IPS DF 6.9 (cell line): Measurements from ENCODE around the gene CELF1.
"Not testable (repeated sequence)": the region's sequence is repeated elsewhere in the genome, so short reads cannot be mapped to it uniquely, and the experiment has no call there.

Source experiments
- DNase-seq: peaks from one replicate; pipeline ENCODE4 v3.0.0-alpha.2; 2013; ENCODE audit warnings: low read depth, low spot score
- H3K27ac ChIP-seq: one replicate; pipeline ENCODE4 v1.5.1; 2013; ENCODE audit warnings: low read length, control low read depth
- H3K27me3 ChIP-seq: 2 replicates; pipeline ENCODE4 v1.6.1; 2013; ENCODE audit warnings: mild to moderate bottlenecking, low read length; ENCODE audit not compliant: control insufficient read depth, insufficient read depth
- H3K36me3 ChIP-seq: 2 replicates; pipeline ENCODE4 v1.6.1; 2013; ENCODE audit warnings: low read length; ENCODE audit not compliant: control insufficient read depth, insufficient read depth
- H3K4me1 ChIP-seq: 2 replicates; pipeline ENCODE4 v1.6.1; 2013; ENCODE audit warnings: low read length; ENCODE audit not compliant: control insufficient read depth, insufficient read depth
- H3K4me3 ChIP-seq: 2 replicates; pipeline ENCODE4 v1.5.1; 2013; ENCODE audit warnings: mild to moderate bottlenecking, low read length
- H3K9me3 ChIP-seq: 2 replicates; pipeline ENCODE4 v1.6.1; 2013; ENCODE audit warnings: low read length, inconsistent platforms; ENCODE audit not compliant: control insufficient read depth, insufficient read depth
- WGBS: extraction: QIAGEN DNeasy Blood & Tissue Kit; methylation state at CpG from one replicate; pipeline ENCODE4 v1.1.7; 2013; ENCODE audit warnings: mixed read lengths, missing lambda C conversion rate; ENCODE audit not compliant: insufficient read length, insufficient coverage; 5-methylcytosine and 5-hydroxymethylcytosine counted together

CELF1 gene

DNA sequence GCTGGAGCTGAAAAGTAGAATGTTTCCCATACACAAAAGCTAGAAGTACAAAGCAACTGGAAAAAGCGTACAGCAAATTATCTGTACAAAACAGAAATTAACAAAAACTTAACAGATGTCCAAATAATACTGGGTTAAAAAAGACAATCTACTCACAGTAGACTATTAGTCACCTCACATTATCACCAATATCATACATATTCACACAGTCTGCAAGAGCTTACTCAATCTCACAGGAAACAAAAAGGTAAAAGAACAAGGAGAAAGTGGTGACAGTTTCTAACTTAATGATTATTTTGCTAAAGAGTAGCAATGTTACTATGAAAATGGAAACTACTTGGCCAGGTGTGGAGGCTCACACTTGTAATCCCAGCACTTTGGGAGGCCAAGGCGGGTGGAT is 11.9 kb downstream of the CELF1 start:
- no CpG with 5 or more reads among the region's 2 CpGs for WGBS
- Histone ChIP-seq H3K27ac (no peak overlapping the region), H3K4me3 (no peak overlapping the region), H3K36me3 (no peaks in the 10 kb centered on the region), H3K9me3 (no peaks in the 10 kb centered on the region), H3K4me1 (no peaks in the 10 kb centered on the region), H3K27me3 (no peaks in the 10 kb centered on the region)
- DNase-seq, result no peak

DNA sequence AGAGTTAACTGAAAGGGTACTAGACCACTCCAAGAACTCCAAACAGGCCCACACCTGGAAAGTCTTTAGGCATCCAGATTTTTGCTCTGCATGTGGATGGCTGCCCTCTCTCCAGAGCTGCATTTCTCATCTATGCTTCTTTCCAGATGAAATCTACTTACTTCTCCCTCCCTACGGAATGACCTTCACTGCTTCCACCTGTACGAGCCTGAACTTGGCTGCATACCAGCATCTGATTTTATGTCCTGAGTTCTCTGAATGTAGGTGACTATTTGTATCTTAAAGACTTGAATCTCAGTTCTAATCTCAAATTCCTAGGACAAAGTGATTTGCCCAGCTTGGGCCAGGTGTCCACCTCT is 13.3 kb downstream of the CELF1 start:
- H3K4me3 ChIP-seq, result no peak overlapping the region
- no peak for DNase-seq

DNA sequence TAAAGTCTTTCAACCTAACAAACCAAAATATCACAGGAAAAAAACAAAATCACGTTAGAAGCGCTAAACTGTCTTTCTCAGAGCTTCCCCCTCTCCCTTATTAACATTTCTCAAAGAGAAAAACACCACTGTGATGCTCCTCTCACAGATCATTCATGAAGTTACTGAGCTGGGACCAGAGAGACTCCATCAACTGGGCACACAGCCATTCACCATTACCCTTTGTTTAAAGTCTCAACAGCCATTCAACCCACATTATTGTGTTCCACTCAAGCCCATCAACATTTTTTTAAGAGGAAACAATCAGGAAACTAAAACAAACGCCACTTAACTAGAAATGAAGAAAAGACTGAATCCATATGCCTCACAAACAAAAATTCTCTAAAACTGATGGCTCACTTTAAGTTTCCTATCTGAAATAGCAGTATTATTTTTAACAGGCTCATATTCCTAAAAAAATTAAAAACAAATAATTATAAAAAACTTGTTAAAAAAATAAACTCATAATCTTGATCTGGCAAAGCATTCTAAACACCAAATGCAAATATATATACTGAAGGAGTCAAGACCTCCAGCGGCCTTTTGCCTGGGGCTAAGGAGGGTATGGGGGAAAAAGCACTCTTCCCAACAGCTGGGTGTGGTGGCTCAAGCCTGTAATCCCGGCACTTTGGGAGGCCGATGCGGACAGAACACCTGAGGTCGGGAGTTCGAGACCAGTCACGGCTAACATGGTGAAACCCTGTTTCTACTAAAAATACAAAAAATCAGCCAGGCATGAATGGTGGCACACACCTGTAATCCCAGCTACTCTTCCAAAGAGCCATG is 14.0 kb downstream of the CELF1 start:
- H3K4me3 ChIP-seq, result no peak overlapping the region
- H3K4me1 ChIP-seq, result no peaks in the 10 kb centered on the region
- DNase-seq, result no peak
- no peaks in the 10 kb centered on the region for H3K27me3 ChIP-seq
- no peaks in the 10 kb centered on the region for H3K36me3 ChIP-seq
- H3K27ac ChIP-seq, result no peak overlapping the region
- no peaks in the 10 kb centered on the region for H3K9me3 ChIP-seq
- no CpG with 5 or more reads among the region's 10 CpGs for WGBS

More for the DNA sequence above, 13.3 kb downstream of the CELF1 start:
- H3K36me3 ChIP-seq, result no peaks in the 10 kb centered on the region
- H3K27ac ChIP-seq, result no peak overlapping the region
- no CpG with 5 or more reads among the region's 2 CpGs for WGBS
- H3K4me1 ChIP-seq, result no peaks in the 10 kb centered on the region
- H3K9me3 ChIP-seq, result no peaks in the 10 kb centered on the region
- H3K27me3 ChIP-seq, result no peaks in the 10 kb centered on the region

DNA sequence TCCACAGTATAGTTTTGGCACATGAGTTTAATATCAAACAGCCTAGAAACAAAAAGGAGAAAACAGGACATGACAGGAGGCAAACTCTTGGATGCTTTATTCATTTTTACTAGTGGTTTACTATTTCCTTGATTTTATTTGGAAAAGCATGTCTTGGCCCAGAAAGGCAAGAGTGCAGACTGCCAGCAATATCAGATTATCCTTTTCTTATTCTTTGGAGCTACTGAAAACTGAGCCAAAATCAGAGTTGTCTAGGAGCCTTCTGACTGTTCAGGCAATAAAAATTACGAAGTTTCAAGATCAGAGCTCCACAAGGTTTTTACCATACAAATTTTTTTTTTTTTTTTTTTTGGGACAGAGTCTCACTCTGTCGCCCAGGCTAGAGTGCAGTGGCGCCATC is 16.0 kb downstream of the CELF1 start:
- DNase-seq, result no peak
- Histone ChIP-seq H3K27ac (no peak overlapping the region), H3K27me3 (no peaks in the 10 kb centered on the region), H3K36me3 (no peaks in the 10 kb centered on the region), H3K4me1 (peaks cover 1% of the 10 kb centered on the region; the same call in 1 of the 2 replicates), H3K4me3 (no peak overlapping the region), H3K9me3 (no peaks in the 10 kb centered on the region)
- no CpG with 5 or more reads among the region's 3 CpGs for WGBS

DNA sequence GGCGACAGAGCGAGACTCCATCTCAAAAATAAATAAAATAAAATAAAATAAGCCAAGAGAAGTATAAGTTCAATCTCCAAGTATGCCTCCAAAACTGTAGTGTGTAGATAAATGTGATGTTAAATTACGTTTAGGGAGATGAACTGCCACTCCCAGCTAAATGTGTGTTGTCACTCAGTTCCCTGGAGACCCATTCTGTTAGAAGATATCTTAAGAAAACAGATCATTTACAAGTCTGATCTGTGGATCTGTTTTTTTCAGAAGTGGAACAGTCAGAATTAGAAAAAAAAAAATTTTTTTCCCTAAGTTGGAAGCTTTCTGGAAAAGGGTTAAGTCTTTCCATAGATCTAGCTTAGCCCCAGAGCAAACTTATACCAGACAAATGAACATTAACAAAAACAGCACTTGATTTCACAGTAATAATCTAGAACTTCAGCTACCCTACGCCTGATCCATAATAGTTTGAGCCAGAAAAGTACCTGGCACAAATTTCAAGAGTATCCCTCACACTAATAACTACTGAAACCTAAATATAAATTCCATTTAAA is 18.2 kb downstream of the CELF1 start:
- no peak overlapping the region for H3K4me3 ChIP-seq
- no peaks in the 10 kb centered on the region for H3K36me3 ChIP-seq
- no peak for DNase-seq
- no peaks in the 10 kb centered on the region for H3K9me3 ChIP-seq
- no CpG with 5 or more reads among the region's 4 CpGs for whole genome bisulfite sequencing
- H3K27ac ChIP-seq, result no peak overlapping the region
- peaks cover 1% of the 10 kb centered on the region; the same call in 1 of the 2 replicates for H3K4me1 ChIP-seq
- no peaks in the 10 kb centered on the region for H3K27me3 ChIP-seq

DNA sequence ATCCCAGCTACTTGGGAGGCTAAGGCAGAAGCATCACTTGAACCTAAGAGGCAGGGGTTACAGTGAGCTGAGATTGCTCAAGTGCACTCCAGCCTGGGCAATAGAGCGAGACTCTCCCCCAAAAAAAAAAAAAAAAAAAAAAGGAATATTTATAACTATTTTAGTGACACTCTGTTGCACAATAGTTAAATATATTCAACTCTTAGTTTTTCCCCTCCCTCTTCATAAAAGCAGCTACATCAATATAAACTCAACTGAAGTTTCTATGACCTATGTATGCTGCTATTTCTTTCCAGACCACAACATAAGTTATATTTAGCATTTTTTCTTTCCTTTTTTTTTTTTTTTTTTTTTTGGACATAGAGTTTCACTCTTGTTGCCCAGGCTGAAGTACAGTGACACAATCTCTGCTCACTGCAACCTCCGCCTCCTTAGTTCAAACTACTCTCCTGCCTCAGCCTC is 19.2 kb downstream of the CELF1 start:
- no peak overlapping the region for H3K27ac ChIP-seq
- no CpG with 5 or more reads among the region's 2 CpGs for WGBS
- no peak overlapping the region for H3K4me3 ChIP-seq
- DNase-seq, result no peak
- H3K36me3 ChIP-seq, result no peaks in the 10 kb centered on the region
- no peaks in the 10 kb centered on the region for H3K9me3 ChIP-seq
- peaks cover 1% of the 10 kb centered on the region; the same call in 1 of the 2 replicates for H3K4me1 ChIP-seq
- no peaks in the 10 kb centered on the region for H3K27me3 ChIP-seq

DNA sequence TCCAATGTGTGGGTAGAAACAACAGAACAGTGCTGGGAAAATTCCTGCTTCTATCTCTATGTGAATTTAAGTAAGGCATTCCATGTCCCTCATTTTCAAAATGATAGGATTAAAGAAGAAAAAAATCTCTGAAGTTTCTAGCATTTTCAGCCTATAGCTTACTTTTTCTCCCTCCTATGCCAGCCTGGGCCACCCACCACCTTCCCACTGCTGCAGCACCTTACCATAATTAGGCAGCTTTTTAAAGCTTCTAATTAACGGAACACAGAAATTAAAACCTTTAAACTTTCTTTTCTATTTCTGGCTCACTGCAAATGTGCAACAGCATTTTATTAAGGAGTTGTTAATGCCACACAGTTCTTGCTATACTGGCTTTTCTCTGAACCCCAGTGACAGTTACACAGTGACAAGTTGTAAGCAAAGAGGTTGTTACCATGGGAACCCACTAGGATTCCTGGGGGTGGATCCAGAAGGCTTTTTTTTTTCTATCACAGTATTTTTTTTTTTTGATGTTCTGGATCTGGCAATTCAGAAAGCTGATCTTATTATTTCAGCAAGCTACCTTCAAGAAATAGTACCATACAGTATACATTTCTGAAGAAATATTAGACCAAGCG is 20.2 kb downstream of the CELF1 start:
- no peak overlapping the region for H3K4me3 ChIP-seq
- DNase-seq, result no peak
- H3K4me1 ChIP-seq, result peaks cover 1% of the 10 kb centered on the region; the same call in 1 of the 2 replicates
- no peaks in the 10 kb centered on the region for H3K36me3 ChIP-seq
- no peaks in the 10 kb centered on the region for H3K27me3 ChIP-seq
- WGBS, result no CpG with 5 or more reads among the region's 2 CpGs
- no peak overlapping the region for H3K27ac ChIP-seq
- no peaks in the 10 kb centered on the region for H3K9me3 ChIP-seq

DNA sequence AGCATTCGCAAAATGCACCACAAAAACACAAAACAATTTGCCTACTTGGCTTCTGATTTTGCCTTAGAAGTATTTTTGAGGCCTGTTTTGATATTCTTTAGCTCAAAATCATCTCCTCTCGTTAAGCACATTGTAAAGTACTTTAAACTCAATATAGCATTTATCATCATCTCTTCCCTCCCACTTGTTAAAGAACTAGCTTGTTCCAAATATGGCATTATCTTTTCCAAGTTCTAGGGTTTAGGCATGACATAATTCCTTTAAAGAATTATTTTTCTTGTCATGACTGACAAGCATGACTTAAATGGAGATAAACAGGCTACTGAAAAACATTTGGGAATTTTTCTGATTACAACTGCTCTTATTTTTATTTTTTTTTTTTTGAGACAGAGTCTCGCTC is 21.3 kb downstream of the CELF1 start:
- Histone ChIP-seq H3K27ac (no peak overlapping the region), H3K4me1 (peaks cover 1% of the 10 kb centered on the region; the same call in 1 of the 2 replicates), H3K9me3 (no peaks in the 10 kb centered on the region), H3K36me3 (no peaks in the 10 kb centered on the region), H3K4me3 (no peak overlapping the region), H3K27me3 (no peaks in the 10 kb centered on the region)
- WGBS, result no CpG with 5 or more reads among the region's 3 CpGs
- no peak for DNase-seq

DNA sequence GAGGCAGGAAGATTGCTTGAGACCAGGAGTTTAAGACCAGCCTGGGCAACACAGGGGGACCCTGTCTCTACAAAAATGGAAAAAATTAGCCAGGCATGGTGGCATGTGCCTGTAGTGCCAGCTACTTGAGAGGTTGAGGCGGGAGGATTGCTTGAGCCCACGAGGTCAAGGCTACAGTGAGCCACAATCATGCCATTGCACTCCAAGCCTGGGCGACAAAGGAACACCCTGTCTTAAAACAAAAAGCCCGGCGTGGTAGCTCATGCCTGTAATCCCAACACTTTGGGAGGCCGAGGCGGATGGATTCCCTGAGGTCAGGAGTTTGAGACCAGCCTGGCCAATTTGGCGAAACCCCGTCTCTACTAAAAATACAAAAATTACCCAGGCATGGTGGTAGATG is 22.2 kb downstream of the CELF1 start:
- not testable (repeated sequence) for H3K27me3 ChIP-seq, H3K27ac ChIP-seq, H3K36me3 ChIP-seq, H3K9me3 ChIP-seq, H3K4me1 ChIP-seq, H3K4me3 ChIP-seq, DNase-seq
- no CpG with 5 or more reads among the region's 9 CpGs for WGBS

DNA sequence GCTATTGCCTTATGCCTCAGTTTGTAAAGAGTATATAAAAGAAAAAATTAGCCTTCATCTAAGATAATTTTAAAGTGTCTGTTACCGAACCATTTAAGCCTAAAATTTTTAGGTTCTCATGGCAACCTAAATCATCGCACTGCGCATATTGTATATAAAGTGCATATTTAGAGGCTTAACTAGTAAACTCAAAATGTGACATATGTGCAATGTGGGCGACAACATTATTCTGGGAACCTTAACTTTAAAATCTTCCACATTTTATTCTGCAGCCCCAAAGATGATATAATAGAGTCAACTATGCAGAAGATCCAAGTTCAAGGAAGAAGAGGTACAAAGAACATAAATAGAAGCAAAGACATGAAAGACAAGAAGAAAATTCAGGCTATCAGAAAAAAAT is 23.0 kb downstream of the CELF1 start:
- H3K4me1 ChIP-seq, result peaks cover 4% of the 10 kb centered on the region; the same call in 1 of the 2 replicates
- no peak for DNase-seq
- no peak overlapping the region for H3K4me3 ChIP-seq
- no peaks in the 10 kb centered on the region for H3K36me3 ChIP-seq
- no CpG with 5 or more reads among the region's 4 CpGs for WGBS
- H3K9me3 ChIP-seq, result no peaks in the 10 kb centered on the region
- H3K27ac ChIP-seq, result no peak overlapping the region
- H3K27me3 ChIP-seq, result no peaks in the 10 kb centered on the region
